Measurements from ENCODE around the gene NMNAT2. TPM values are rescaled to one million over a fixed set of nuclear protein-coding genes. Genes with fewer than 3 reads are reported as not detected.
A peak's percentile ranks its signal among the peaks of the same experiment; 100 is the strongest.
"Not testable (repeated sequence)": the region's sequence is repeated elsewhere in the genome, so short reads cannot be mapped to it uniquely, and the experiment has no call there.

Gene NMNAT2
- total RNA-seq, 3 donors from 2014 or later, result not detected

DNA sequence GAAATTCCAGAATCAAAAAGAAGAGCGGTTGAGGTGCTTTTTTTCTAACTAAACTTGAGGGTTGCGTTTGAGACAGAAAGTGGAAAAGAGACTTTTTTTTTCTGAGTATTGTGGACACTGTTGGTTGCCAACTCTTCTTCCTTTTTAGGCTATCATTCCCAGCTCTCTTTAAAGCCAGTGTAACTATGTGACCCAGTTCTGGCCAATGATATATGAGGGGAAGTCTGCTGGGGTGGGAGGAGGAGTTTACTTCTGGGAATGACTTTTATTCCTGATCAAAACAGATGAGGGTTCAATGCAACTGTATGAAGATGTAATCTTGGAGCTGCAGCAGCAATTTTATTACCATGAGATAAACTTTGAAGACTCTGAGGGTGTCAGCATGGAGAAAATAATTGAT lies 17.3 kb upstream of the NMNAT2 start:
- no peaks in the 10 kb centered on the region for H3K36me3 Mint-ChIP-seq (ENCODE audit: insufficient read depth)
- H3K4me1 Mint-ChIP-seq (ENCODE audit: low read depth), result no peaks in the 10 kb centered on the region
- no peak for DNase-seq
- H3K27me3 Mint-ChIP-seq (ENCODE audit: low read depth), result peaks cover 14% of the 10 kb centered on the region
- H3K9me3 Mint-ChIP-seq, result no peaks in the 10 kb centered on the region
- H3K4me3 Mint-ChIP-seq, result no peak overlapping the region
- ATAC-seq, result no peak

- DNase-seq (no peak), ATAC-seq (no peak)
- Mint-ChIP-seq H3K27me3 (ENCODE audit: low read depth) (peaks cover 18% of the 10 kb centered on the region), H3K9me3 (no peaks in the 10 kb centered on the region), H3K4me1 (ENCODE audit: low read depth) (no peaks in the 10 kb centered on the region), H3K4me3 (no peak overlapping the region), H3K36me3 (ENCODE audit: insufficient read depth) (no peaks in the 10 kb centered on the region)
Observed at GRCh38 chr1:183433703-183434102, 15.5 kb upstream of the NMNAT2 start.

- DNase-seq, result no peak
- Mint-ChIP-seq H3K36me3 (ENCODE audit: insufficient read depth) (no peaks in the 10 kb centered on the region), H3K9me3 (no peaks in the 10 kb centered on the region), H3K4me3 (no peak overlapping the region), H3K4me1 (ENCODE audit: low read depth) (no peaks in the 10 kb centered on the region), H3K27me3 (ENCODE audit: low read depth) (peaks cover 20% of the 10 kb centered on the region)
- no peak for ATAC-seq
Observed at GRCh38 chr1:183432548-183432875, 14.3 kb upstream of the NMNAT2 start.

GRCh38 chr1:183431840-183432547 lies 13.8 kb upstream of the NMNAT2 start:
- DNase-seq (no peak), ATAC-seq (no peak)
- no peaks in the 10 kb centered on the region for H3K4me1 Mint-ChIP-seq (ENCODE audit: low read depth)
- no peaks in the 10 kb centered on the region for H3K36me3 Mint-ChIP-seq (ENCODE audit: insufficient read depth)
- no peak overlapping the region for H3K4me3 Mint-ChIP-seq
- H3K9me3 Mint-ChIP-seq, result no peaks in the 10 kb centered on the region
- H3K27me3 Mint-ChIP-seq (ENCODE audit: low read depth), result peaks cover 20% of the 10 kb centered on the region

- H3K36me3 Mint-ChIP-seq (ENCODE audit: insufficient read depth); H3K4me1 Mint-ChIP-seq (ENCODE audit: low read depth); H3K9me3 Mint-ChIP-seq; H3K4me3 Mint-ChIP-seq; DNase-seq; ATAC-seq: not testable (repeated sequence)
- H3K27me3 Mint-ChIP-seq (ENCODE audit: low read depth), result peaks cover 25% of the 10 kb centered on the region
Observed at GRCh38 chr1:183427591-183427990, 9.4 kb upstream of the NMNAT2 start.

GRCh38 chr1:183424691-183425090 lies 6.5 kb upstream of the NMNAT2 start:
- H3K4me3 Mint-ChIP-seq, result no peak overlapping the region
- no peak for ATAC-seq
- no peaks in the 10 kb centered on the region for H3K9me3 Mint-ChIP-seq

GRCh38 chr1:183423541-183423940 lies 5.4 kb upstream of the NMNAT2 start:
- ATAC-seq, result no peak
- peaks cover 41% of the 10 kb centered on the region for H3K27me3 Mint-ChIP-seq (ENCODE audit: low read depth)
- no peaks in the 10 kb centered on the region for H3K36me3 Mint-ChIP-seq (ENCODE audit: insufficient read depth)
- H3K4me3 Mint-ChIP-seq, result no peak overlapping the region
- DNase-seq, result no peak
- no peaks in the 10 kb centered on the region for H3K9me3 Mint-ChIP-seq
- H3K4me1 Mint-ChIP-seq (ENCODE audit: low read depth), result peaks cover 3% of the 10 kb centered on the region

More at GRCh38 chr1:183424691-183425090, 6.5 kb upstream of the NMNAT2 start:
- no peaks in the 10 kb centered on the region for H3K4me1 Mint-ChIP-seq (ENCODE audit: low read depth)
- no peaks in the 10 kb centered on the region for H3K36me3 Mint-ChIP-seq (ENCODE audit: insufficient read depth)
- no peak for DNase-seq
- peaks cover 33% of the 10 kb centered on the region for H3K27me3 Mint-ChIP-seq (ENCODE audit: low read depth)

GRCh38 chr1:183419399-183419798 lies 1.2 kb upstream of the NMNAT2 start:
- no peak overlapping the region for H3K4me3 Mint-ChIP-seq
- H3K4me1 Mint-ChIP-seq (ENCODE audit: low read depth), result peaks cover 27% of the 10 kb centered on the region
- peaks cover 71% of the 10 kb centered on the region for H3K27me3 Mint-ChIP-seq (ENCODE audit: low read depth)
- no peak for ATAC-seq
- no peaks in the 10 kb centered on the region for H3K36me3 Mint-ChIP-seq (ENCODE audit: insufficient read depth)
- no peak for DNase-seq
- H3K9me3 Mint-ChIP-seq, result no peaks in the 10 kb centered on the region

DNA sequence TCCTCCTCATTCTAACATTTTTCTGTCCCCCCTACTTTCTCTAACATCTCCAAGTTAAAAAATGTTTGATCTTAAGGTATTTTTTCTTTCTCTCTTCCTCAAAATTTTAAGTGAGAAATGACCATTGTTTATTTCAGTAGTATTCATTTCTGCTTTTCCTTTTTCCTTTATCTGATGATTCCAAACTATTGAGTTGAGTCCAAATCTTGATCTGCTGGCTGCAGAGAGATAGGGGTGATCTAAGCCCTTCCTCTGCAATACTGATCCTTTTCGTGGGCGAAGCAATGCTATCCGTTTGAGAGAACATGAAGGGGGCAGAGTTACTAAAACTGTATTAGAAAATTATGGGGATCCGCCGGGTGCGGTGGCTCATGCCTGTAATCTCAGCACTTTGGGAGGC lies 516 bp upstream of the NMNAT2 start:
- peaks cover 74% of the 10 kb centered on the region for H3K27me3 Mint-ChIP-seq (ENCODE audit: low read depth)
- H3K4me1 Mint-ChIP-seq (ENCODE audit: low read depth), result peaks cover 27% of the 10 kb centered on the region
- ATAC-seq, result no peak
- no peaks in the 10 kb centered on the region for H3K36me3 Mint-ChIP-seq (ENCODE audit: insufficient read depth)
- H3K4me3 Mint-ChIP-seq, result no peak overlapping the region
- no peak for DNase-seq
- no peaks in the 10 kb centered on the region for H3K9me3 Mint-ChIP-seq

GRCh38 chr1:183416850-183417771 lies 1.1 kb downstream of the NMNAT2 start:
- H3K4me3 Mint-ChIP-seq, result peak overlapping the region; percentile 58
- no peaks in the 10 kb centered on the region for H3K9me3 Mint-ChIP-seq
- peak; percentile 71 to 75 for ATAC-seq
- peaks cover 65% of the 10 kb centered on the region for H3K27me3 Mint-ChIP-seq (ENCODE audit: low read depth)
- no peaks in the 10 kb centered on the region for H3K36me3 Mint-ChIP-seq (ENCODE audit: insufficient read depth)
- peaks cover 27% of the 10 kb centered on the region for H3K4me1 Mint-ChIP-seq (ENCODE audit: low read depth)
- DNase-seq, result no peak

- Mint-ChIP-seq H3K27me3 (ENCODE audit: low read depth) (peaks cover 47% of the 10 kb centered on the region), H3K9me3 (no peaks in the 10 kb centered on the region), H3K4me1 (ENCODE audit: low read depth) (peaks cover 27% of the 10 kb centered on the region), H3K36me3 (ENCODE audit: insufficient read depth) (no peaks in the 10 kb centered on the region), H3K4me3 (no peak overlapping the region)
- DNase-seq (no peak), ATAC-seq (no peak)
Observed at GRCh38 chr1:183414365-183414764, 3.8 kb downstream of the NMNAT2 start.

- H3K4me1 Mint-ChIP-seq (ENCODE audit: low read depth), result peaks cover under 1% of the 10 kb centered on the region
- H3K27me3 Mint-ChIP-seq (ENCODE audit: low read depth), result peaks cover 20% of the 10 kb centered on the region
- DNase-seq (no peak), ATAC-seq (no peak)
- H3K36me3 Mint-ChIP-seq (ENCODE audit: insufficient read depth), result no peaks in the 10 kb centered on the region
- no peaks in the 10 kb centered on the region for H3K9me3 Mint-ChIP-seq
- no peak overlapping the region for H3K4me3 Mint-ChIP-seq
Observed at GRCh38 chr1:183411091-183411490, 7.1 kb downstream of the NMNAT2 start.

DNA sequence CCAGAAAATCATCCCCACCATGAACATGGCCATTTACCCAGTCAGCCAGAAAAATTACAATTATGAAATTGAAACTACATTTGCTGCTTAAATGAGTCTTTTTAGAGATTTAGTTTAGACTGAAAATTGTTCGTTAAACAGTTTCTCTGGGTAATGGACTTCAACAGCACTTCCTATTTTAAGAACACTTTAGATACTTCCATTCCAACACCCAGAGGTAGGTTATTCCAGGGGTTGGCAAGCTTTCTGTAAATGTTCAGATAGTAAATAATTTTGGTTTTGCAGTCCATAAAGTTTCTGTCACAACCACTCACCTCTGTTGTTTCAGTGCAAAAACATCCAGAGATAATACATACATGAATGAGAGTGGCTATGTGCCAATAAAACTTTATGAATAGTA lies 10.2 kb downstream of the NMNAT2 start:
- no peak overlapping the region for H3K4me3 Mint-ChIP-seq
- DNase-seq (no peak), ATAC-seq (no peak)
- no peaks in the 10 kb centered on the region for H3K4me1 Mint-ChIP-seq (ENCODE audit: low read depth)
- peaks cover 22% of the 10 kb centered on the region for H3K27me3 Mint-ChIP-seq (ENCODE audit: low read depth)
- no peaks in the 10 kb centered on the region for H3K9me3 Mint-ChIP-seq
- no peaks in the 10 kb centered on the region for H3K36me3 Mint-ChIP-seq (ENCODE audit: insufficient read depth)

- Mint-ChIP-seq H3K36me3 (ENCODE audit: insufficient read depth) (no peaks in the 10 kb centered on the region), H3K4me3 (no peak overlapping the region), H3K4me1 (ENCODE audit: low read depth) (no peaks in the 10 kb centered on the region), H3K9me3 (no peaks in the 10 kb centered on the region), H3K27me3 (ENCODE audit: low read depth) (peaks cover 22% of the 10 kb centered on the region)
- ATAC-seq (no peak), DNase-seq (no peak)
Observed at GRCh38 chr1:183407474-183407873, 10.7 kb downstream of the NMNAT2 start.

DNA sequence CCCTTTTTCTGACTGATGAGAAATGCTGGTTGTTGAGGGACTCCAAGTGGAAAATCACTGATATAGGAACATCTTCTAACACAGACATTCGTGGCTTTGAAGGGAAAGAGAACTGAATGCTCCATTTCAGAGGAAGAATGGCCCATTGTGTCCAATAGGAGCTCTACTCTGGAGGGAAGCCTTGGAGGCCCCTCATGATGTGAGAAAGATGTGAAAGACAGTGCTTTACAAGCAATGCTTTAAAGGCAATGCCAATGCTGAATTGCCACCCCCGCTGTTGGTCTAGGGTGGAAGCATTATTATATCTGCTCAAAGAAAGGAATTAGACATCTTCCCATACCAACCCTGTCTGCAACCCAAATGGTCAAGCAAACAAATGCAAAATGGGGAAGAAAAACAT lies 13.7 kb downstream of the NMNAT2 start:
- Mint-ChIP-seq H3K4me3 (no peak overlapping the region), H3K36me3 (ENCODE audit: insufficient read depth) (no peaks in the 10 kb centered on the region), H3K4me1 (ENCODE audit: low read depth) (no peaks in the 10 kb centered on the region), H3K27me3 (ENCODE audit: low read depth) (peaks cover 29% of the 10 kb centered on the region), H3K9me3 (no peaks in the 10 kb centered on the region)
- ATAC-seq (no peak), DNase-seq (no peak)

All from activated T-cell treated with anti-CD3 and anti-CD28 coated beads, Interleukin-2, amount 50 U/mL, for 4 hours (primary cell).